ENCODE data around the gene EEIG1.
"Not testable (repeated sequence)": the region's sequence is repeated elsewhere in the genome, so short reads cannot be mapped to it uniquely, and the experiment has no call there.

Gene EEIG1
- 188 to 268 (median 240) reads per million in 3 donors for total RNA-seq

DNA sequence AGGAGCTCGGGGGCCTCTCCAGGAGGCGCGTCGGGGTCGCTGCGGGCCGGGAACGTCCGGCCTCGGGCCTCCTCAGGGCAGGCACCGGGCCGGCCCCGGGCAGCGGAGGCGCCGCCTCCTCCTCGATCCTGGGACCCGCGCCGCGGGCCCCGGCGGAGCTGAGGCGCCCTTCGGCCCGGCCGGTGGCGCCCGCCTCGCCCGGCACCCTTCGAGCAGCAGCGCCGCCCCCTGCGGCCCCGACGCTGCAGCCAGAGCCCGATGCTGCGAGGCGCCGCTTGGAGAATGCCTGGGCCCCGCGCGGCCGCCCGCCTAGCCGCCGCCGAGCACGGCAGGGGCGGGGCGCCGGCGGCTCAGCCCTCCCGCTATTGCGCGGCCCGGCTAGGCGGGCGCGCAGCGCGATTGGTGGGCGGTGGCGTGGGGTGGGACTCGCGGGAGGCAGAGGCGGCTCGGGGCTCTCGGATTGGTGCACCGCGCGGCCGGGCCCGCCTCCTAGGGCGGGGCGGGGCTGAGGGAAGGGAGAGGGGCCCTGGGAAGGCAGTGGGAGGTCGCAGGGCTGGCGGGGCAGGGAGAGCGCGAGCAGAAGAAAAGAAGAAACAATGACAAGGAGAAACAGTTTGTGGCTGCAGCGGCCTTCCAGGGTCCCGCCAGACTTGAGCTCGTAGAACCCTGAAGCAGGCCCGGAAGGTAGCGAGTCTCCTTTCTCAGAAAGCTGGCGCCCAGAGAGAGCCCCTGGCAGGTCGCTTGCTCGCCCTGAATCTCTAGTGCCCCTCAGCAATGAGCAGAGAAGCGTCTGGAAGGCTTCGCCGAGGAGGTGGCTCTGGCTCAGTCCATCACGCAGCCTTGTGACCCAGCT, at the start of gene EEIG1:
Gene EEIG1 (minus strand): TSS at position 284 of the 853 bp plus-strand sequence. CDS start 852 bp downstream, outside the sequence.
- H3K4me1 ChIP-seq (ENCODE audit: control insufficient read depth, insufficient read depth, low read length, poor library complexity, severe bottlenecking) = peaks cover 32% of the 10 kb centered on the region
- DNase-seq = peak; percentile 92 to 95 (median 94)
- H3K36me3 ChIP-seq (ENCODE audit: control insufficient read depth, insufficient read depth, low read length) = no peaks in the 10 kb centered on the region

DNA sequence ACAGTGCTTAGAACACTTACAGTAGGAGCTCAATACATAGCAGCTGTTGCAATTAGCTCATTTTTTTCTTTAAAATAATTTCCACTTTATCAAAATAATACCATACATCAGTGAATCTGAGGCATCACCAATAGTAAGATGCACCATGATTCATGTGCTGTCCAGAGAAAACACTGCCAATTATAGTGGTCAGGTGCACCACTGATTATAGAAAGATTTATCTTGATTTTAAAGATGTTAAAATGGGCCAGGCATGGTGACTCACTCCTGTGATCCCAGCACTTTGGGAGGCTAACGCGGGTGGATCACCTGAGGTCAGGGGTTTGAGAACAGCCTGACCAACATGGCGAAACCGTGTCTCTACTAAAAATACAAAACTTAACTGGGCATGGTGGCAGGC, 46.9 kb upstream of the EEIG1 start:
- Histone ChIP-seq H3K27me3 (replicated peaks; ENCODE audit: control insufficient read depth, insufficient read depth, low read length, poor library complexity, severe bottlenecking) (no peaks in the 10 kb centered on the region), H3K9me3 (ENCODE audit: control insufficient read depth, low read length) (no peaks in the 10 kb centered on the region), H3K4me1 (ENCODE audit: control insufficient read depth, insufficient read depth, low read length, poor library complexity, severe bottlenecking) (peaks cover 75% of the 10 kb centered on the region), H3K36me3 (ENCODE audit: control insufficient read depth, insufficient read depth, low read length) (no peaks in the 10 kb centered on the region), H3K4me3 (ENCODE audit: insufficient read depth, low read depth, low read length, poor library complexity, severe bottlenecking) (no peak overlapping the region), H3K27ac (ENCODE audit: insufficient read depth, low read length, poor library complexity, severe bottlenecking) (peak overlapping the region; percentile 95)
- DNase-seq = no peak

More for the DNA sequence above, at the start of gene EEIG1:
- Histone ChIP-seq H3K27ac (ENCODE audit: insufficient read depth, low read length, poor library complexity, severe bottlenecking) (peak within 1 kb of the TSS; percentile 90), H3K4me3 (ENCODE audit: insufficient read depth, low read depth, low read length, poor library complexity, severe bottlenecking) (peak within 1 kb of the TSS; percentile 87), H3K27me3 (replicated peaks; ENCODE audit: control insufficient read depth, insufficient read depth, low read length, poor library complexity, severe bottlenecking) (no peaks in the 10 kb centered on the region), H3K9me3 (ENCODE audit: control insufficient read depth, low read length) (no peaks in the 10 kb centered on the region)

GRCh38 chr9:128026773-128027541, 46.2 kb upstream of the EEIG1 start:
- Histone ChIP-seq H3K9me3 (ENCODE audit: control insufficient read depth, low read length) (no peaks in the 10 kb centered on the region), H3K4me3 (ENCODE audit: insufficient read depth, low read depth, low read length, poor library complexity, severe bottlenecking) (peak overlapping the region; percentile 6), H3K36me3 (ENCODE audit: control insufficient read depth, insufficient read depth, low read length) (no peaks in the 10 kb centered on the region), H3K27ac (ENCODE audit: insufficient read depth, low read length, poor library complexity, severe bottlenecking) (peak overlapping the region; percentile 95), H3K27me3 (replicated peaks; ENCODE audit: control insufficient read depth, insufficient read depth, low read length, poor library complexity, severe bottlenecking) (no peaks in the 10 kb centered on the region), H3K4me1 (ENCODE audit: control insufficient read depth, insufficient read depth, low read length, poor library complexity, severe bottlenecking) (peaks cover 81% of the 10 kb centered on the region)
- peak; percentile 21 to 46 (median 34) for DNase-seq

DNA sequence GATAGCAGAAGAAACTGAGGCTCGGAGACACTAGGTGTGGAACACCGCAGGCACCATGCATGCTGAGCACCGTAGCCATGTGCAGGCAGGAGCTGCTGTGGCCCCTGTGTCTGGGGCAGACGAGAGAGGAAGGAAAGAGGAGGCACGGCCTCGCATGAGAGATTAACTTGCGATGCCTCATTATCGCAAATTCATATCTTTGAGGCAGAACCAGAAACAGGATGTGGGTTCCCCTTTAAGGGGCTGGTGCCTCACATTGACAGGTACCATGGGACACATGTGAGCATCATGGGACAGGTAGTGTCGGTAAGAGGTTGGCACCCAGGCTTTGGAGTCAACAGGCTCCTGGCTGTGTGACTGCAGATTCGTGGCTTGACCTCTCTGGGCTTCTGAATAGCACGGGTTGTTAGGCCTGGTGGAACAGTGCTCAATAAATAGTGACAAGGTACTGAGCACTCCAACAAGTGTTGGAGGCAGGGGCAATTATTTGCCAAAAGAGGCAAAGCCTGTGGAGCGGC, 45.5 kb upstream of the EEIG1 start:
- Histone ChIP-seq H3K4me3 (ENCODE audit: insufficient read depth, low read depth, low read length, poor library complexity, severe bottlenecking) (no peak overlapping the region), H3K4me1 (ENCODE audit: control insufficient read depth, insufficient read depth, low read length, poor library complexity, severe bottlenecking) (peaks cover 79% of the 10 kb centered on the region), H3K36me3 (ENCODE audit: control insufficient read depth, insufficient read depth, low read length) (no peaks in the 10 kb centered on the region), H3K9me3 (ENCODE audit: control insufficient read depth, low read length) (no peaks in the 10 kb centered on the region), H3K27ac (ENCODE audit: insufficient read depth, low read length, poor library complexity, severe bottlenecking) (peak overlapping the region; percentile 95), H3K27me3 (replicated peaks; ENCODE audit: control insufficient read depth, insufficient read depth, low read length, poor library complexity, severe bottlenecking) (no peaks in the 10 kb centered on the region)
- peak; percentile 81 to 85 (median 83) for DNase-seq

DNA sequence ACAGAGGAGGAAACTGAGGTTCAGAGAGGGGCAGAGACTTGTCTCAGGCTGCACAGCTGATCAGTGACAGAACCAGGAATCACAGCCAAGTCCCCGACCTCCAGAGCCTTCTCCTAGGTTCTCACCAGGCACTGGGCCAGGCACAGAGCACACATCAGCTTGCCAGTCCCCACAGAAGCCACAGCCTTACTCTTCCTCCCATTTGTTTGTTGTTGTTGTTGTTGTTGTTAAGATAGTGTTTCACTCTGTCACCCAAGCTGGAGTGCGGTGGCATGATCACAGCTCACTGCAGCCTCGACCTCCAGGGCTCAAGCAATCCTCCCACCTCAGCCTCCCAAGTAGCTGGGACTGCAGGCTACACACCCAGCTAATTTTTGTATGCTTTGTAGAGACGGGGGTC, 44.9 kb upstream of the EEIG1 start:
- Histone ChIP-seq H3K4me1 (ENCODE audit: control insufficient read depth, insufficient read depth, low read length, poor library complexity, severe bottlenecking) (peaks cover 84% of the 10 kb centered on the region), H3K36me3 (ENCODE audit: control insufficient read depth, insufficient read depth, low read length) (no peaks in the 10 kb centered on the region), H3K27ac (ENCODE audit: insufficient read depth, low read length, poor library complexity, severe bottlenecking) (peak overlapping the region; percentile 95), H3K27me3 (replicated peaks; ENCODE audit: control insufficient read depth, insufficient read depth, low read length, poor library complexity, severe bottlenecking) (no peaks in the 10 kb centered on the region), H3K4me3 (ENCODE audit: insufficient read depth, low read depth, low read length, poor library complexity, severe bottlenecking) (peak overlapping the region; percentile 20), H3K9me3 (ENCODE audit: control insufficient read depth, low read length) (no peaks in the 10 kb centered on the region)
- DNase-seq = peak in 1 of 3 donors; percentile 15

- Histone ChIP-seq H3K27me3 (replicated peaks; ENCODE audit: control insufficient read depth, insufficient read depth, low read length, poor library complexity, severe bottlenecking) (no peaks in the 10 kb centered on the region), H3K36me3 (ENCODE audit: control insufficient read depth, insufficient read depth, low read length) (no peaks in the 10 kb centered on the region), H3K4me1 (ENCODE audit: control insufficient read depth, insufficient read depth, low read length, poor library complexity, severe bottlenecking) (peaks cover 78% of the 10 kb centered on the region), H3K27ac (ENCODE audit: insufficient read depth, low read length, poor library complexity, severe bottlenecking) (peak overlapping the region; percentile 95), H3K4me3 (ENCODE audit: insufficient read depth, low read depth, low read length, poor library complexity, severe bottlenecking) (no peak overlapping the region), H3K9me3 (ENCODE audit: control insufficient read depth, low read length) (no peaks in the 10 kb centered on the region)
- DNase-seq = no peak
Measured at GRCh38 chr9:128024761-128025308, 44.0 kb upstream of the EEIG1 start.

DNA sequence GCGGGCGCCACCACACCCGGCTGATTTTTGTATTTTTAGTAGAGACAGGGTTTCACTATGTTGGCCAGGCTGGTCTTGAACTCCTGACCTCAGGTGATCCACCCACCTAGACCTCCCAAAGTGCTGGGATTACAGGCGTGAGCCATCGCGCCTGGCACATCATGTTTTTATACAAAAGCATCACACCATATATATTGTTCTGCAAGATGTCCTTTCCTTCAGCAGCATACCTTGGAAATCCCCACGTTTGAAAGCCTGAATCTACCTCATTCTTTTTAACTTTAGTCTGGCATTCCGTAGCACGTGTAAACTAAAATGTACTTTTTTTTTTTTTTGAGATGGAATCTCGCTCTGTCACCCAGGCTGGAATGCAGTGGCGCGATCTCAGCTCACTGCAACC, 42.9 kb upstream of the EEIG1 start:
- H3K36me3 ChIP-seq (ENCODE audit: control insufficient read depth, insufficient read depth, low read length); H3K27me3 ChIP-seq (replicated peaks; ENCODE audit: control insufficient read depth, insufficient read depth, low read length, poor library complexity, severe bottlenecking); H3K4me3 ChIP-seq (ENCODE audit: insufficient read depth, low read depth, low read length, poor library complexity, severe bottlenecking); DNase-seq; H3K9me3 ChIP-seq (ENCODE audit: control insufficient read depth, low read length): not testable (repeated sequence)
- H3K27ac ChIP-seq (ENCODE audit: insufficient read depth, low read length, poor library complexity, severe bottlenecking) = peak overlapping the region; percentile 55
- peaks cover 67% of the 10 kb centered on the region for H3K4me1 ChIP-seq (ENCODE audit: control insufficient read depth, insufficient read depth, low read length, poor library complexity, severe bottlenecking)

- Histone ChIP-seq H3K36me3 (ENCODE audit: control insufficient read depth, insufficient read depth, low read length) (no peaks in the 10 kb centered on the region), H3K9me3 (ENCODE audit: control insufficient read depth, low read length) (no peaks in the 10 kb centered on the region), H3K4me3 (ENCODE audit: insufficient read depth, low read depth, low read length, poor library complexity, severe bottlenecking) (no peak overlapping the region), H3K27me3 (replicated peaks; ENCODE audit: control insufficient read depth, insufficient read depth, low read length, poor library complexity, severe bottlenecking) (no peaks in the 10 kb centered on the region), H3K4me1 (ENCODE audit: control insufficient read depth, insufficient read depth, low read length, poor library complexity, severe bottlenecking) (peaks cover 64% of the 10 kb centered on the region), H3K27ac (ENCODE audit: insufficient read depth, low read length, poor library complexity, severe bottlenecking) (peak overlapping the region; percentile 51)
- DNase-seq = no peak
Measured at GRCh38 chr9:128022886-128023285, 42.1 kb upstream of the EEIG1 start.

- Histone ChIP-seq H3K9me3 (ENCODE audit: control insufficient read depth, low read length) (no peaks in the 10 kb centered on the region), H3K27ac (ENCODE audit: insufficient read depth, low read length, poor library complexity, severe bottlenecking) (peak overlapping the region; percentile 14), H3K4me3 (ENCODE audit: insufficient read depth, low read depth, low read length, poor library complexity, severe bottlenecking) (no peak overlapping the region), H3K36me3 (ENCODE audit: control insufficient read depth, insufficient read depth, low read length) (no peaks in the 10 kb centered on the region), H3K4me1 (ENCODE audit: control insufficient read depth, insufficient read depth, low read length, poor library complexity, severe bottlenecking) (peaks cover 47% of the 10 kb centered on the region), H3K27me3 (replicated peaks; ENCODE audit: control insufficient read depth, insufficient read depth, low read length, poor library complexity, severe bottlenecking) (no peaks in the 10 kb centered on the region)
- no peak for DNase-seq
Measured at GRCh38 chr9:128021098-128021497, 40.3 kb upstream of the EEIG1 start.
